ENCODE data around the gene EEFSEC.

EEFSEC gene

DNA sequence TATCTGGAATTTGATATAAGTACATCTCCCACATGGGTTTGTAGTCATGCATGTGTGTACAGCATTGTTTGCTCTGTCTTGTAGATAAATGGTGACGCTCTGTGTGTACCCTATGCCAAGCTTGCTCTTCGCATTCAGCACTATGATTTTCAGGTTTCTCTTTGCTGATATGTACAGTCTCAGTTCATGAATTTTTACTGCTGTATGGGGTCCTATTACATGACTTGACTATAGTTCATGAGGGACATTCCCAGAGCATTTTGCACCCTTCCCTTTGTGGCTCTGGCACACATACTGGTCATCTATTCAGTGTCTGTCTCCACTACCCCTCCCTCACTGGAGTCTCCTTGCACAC lies 132.7 kb downstream of the EEFSEC start:
- no peak for DNase-seq (ENCODE audit: low read depth, low spot score)

DNA sequence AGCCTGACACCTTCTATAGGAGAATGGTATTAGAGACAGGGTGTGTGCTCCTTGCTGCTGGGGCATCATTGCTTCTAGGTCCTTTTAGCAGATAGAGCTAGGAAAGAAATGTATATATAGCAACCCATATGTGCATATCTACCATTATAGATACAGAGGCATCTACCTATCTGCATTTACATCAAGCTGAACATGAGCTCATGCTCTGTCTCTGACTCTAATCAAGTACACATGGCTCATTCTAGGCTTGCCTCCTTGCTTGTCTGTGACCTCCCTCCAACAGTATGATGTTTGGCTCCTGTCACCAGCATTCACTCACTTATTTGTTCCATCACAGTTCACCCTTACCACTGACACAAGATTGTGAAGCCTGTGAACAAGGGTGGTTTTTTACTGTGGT lies 133.4 kb downstream of the EEFSEC start:
- no peak for DNase-seq (ENCODE audit: low read depth, low spot score)

DNA sequence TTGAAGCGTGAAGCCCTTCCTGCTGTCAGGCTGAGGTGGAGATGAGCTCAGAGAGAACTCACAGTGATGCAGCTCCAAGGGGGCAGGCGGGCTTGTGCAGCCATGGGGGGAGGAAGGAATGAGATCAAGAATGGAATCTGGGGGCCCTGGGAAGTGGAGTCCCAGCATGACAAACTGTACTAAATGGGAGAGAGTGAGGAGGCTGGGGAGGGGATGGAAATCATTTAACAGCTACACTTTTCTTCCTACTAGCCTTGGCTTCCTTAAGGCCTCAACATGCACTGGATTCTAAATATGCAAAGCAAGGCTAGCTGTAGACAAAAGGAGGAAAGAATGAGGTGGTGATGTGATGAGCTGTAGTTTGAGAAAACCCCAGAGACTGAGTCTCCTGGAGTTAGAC lies 133.9 kb downstream of the EEFSEC start:
- DNase-seq (ENCODE audit: low read depth, low spot score) = no peak

DNA sequence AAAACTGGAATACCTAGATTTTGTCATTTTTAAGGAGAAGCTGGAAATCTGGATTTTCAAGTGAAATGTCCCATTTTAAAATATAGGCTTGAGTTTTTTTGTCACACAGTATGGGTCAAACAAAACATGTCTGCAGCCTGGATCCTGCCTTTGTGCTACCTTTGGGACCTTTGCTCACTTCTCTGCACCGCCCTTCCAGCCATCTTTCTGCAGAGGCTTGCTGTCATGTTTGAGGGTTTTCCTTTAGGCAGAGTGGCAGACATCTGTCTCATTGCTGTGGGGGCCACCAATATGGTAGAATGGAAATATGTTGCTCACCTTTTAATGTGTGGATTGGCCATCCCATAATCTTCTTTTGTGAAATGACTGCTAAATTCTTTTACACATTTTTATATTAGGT lies 136.3 kb downstream of the EEFSEC start:
- DNase-seq (ENCODE audit: low read depth, low spot score) = no peak

DNA sequence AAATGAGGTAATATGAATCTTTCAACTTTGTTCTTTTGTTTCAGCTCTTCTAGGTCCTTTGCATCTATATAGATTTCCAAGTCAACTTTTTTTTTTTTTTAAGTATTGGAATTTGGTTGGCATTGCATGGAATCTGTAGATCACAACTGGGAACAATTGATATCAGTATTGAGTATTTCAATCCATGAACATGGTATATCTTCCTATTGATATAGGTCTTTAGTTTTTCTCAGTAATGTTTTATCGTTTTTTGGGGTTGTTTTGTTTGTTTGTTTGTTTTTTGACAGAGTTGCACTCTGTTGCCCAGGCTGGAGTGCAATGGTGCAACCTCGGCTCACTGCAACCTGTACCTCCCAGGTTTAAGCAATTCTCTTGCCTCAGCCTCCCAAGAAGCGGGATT lies 137.2 kb downstream of the EEFSEC start:
- no peak for DNase-seq (ENCODE audit: low read depth, low spot score)

DNA sequence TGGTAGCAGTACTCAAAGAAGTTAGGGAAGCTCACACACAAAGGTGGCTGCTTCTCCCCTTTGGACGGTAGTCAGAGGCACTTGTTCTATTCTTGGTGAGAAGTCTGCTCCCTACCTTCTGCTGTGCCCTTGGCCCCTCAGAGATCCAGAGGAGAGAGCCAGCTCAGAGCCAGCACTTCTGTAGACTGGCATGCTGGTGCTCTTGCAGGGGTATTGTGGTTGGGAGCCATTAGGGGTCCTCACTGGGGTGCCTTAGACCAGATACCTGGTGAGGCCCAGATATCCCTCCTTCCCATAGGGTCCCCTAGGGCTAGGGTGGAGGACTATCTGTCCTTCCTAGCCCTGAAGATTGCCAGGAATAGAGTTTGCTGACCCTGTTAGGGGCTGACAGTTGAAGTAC lies 140.6 kb downstream of the EEFSEC start:
- no peak for DNase-seq (ENCODE audit: low read depth, low spot score)

DNA sequence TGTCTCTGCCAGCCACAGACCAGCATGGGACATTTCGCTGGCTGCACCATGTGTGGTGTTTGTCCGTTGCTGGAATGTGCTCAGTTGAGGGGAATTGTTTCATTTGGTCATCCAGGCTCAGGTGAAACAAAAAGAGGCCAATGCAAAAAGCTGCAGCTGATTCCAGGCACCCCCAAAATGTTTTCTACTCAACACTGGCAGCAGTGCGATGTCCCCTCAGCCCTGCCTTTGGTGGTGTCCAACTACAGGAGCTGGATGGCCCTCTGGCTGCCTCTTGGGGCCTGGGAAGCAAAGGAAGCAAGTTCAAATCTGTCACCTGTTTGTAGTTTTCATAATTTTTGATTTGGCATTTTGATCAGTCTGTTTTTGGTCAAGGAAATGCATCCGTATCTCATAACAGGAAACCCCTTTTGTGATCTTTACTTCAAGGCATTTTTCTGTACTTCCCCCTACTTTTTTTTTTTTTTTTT lies 141.8 kb downstream of the EEFSEC start:
- no peak for DNase-seq (ENCODE audit: low read depth, low spot score)

DNA sequence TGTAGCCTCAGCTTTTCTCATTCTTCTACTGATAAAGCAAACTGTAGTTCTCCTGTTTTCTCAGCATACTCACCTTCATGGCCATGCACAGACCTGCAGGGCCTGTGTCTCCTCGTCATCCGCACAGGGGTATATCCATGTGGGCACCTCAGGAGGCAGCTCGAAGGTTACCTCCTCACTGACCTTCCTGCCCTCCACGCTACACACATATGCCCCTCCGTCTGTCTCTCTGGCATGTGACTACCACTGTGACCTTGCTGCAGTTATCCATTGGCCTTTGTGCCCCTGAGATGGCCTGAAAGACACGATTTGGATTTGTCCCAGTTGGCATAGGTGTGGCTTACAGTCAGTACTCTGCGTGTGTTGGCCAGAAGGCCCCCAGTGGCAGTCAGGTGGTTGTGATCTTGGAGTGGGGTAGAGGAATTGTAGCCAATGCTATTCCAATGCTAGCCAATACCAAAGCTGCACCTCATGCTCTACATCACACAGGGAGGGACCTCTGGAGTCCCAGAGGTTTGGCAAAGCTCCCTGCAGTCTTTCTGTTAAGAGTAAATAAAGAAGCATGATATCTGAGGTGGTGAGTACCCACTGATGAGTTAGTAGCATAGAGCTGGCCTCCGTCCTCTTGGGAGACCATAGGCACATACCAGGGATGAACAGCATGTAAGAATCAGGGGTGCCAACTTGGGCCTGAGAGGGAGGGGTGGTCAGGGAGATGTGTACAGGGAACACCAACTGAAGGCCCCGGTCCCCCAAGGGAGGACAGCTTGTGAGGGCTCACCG lies 143.4 kb downstream of the EEFSEC start:
- DNase-seq (ENCODE audit: low read depth, low spot score) = no peak

DNA sequence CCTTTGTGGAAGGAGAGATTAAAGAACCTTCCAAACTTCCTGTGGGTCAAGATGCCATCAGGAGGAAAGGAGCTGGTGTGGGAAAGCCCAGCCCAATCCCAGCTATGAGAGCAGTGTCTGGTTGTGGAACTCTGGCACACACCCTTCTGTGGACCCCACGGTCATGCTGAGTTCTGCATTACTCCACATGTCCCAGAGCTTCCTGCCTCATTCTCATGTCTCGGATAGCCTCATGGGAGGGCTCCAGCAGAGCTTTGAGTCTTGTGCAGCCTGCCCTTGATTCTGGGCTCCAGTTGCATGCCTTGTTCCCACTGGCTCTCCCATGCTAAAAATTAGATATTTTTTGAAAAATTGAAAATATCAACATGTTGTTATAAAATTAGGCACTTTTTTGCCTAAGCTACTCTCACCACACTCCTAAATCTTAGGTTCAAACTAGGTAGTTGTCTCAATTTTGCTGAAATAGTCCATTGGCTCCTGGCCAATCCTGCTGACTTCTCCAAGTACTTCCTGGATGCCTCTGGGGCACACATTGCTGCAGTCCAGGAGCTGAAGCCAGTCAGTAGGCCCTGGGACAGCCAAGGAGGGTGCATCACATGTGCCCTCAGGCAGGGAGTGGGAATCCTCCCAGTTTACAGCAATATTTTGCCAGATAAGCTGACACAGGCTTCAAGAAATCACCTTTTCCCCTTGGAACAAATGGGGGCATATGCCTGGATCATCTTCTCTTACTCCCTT lies 144.3 kb downstream of the EEFSEC start:
- DNase-seq (ENCODE audit: low read depth, low spot score) = no peak

DNA sequence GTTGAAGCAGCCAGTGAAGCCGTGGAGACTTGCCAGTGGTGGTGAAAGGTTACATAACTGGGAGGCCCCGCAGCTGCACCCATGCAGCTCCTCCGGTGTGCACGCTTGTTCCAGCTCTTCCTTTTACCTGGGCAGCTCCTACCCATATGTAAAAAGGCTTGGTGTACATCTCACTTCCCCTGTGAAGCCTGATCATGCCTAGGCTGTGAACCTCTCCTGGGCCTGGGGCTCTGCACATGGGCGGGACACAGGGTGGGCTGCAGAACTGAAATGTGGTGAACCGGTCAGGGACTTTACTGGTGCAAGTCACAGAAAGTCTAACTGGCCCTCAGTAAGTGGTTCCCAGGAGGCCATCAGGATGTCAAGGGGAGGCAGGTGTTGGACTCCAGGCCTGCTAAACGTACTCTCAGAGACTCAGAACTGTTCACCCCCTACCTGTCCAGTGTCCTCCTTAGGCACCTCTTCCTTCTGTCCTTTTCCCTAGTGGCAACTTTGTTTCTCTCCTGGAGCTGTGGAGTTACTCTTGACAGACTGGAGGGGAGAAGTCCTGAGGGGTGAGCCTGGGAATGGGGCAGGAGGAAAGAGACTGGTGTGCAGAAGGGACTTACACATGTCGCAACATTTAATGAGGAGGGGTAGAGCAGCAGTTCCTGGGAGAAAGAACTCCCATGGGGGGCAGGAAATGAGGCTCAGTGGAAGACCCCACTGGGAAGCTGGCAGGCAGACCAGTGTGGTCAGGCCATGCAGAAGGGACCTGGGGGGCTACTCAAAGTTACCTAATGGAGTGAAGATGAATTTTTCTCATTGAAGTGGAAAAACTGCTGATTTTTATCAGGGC lies 148.1 kb downstream of the EEFSEC start:
- DNase-seq (ENCODE audit: low read depth, low spot score) = no peak

DNA sequence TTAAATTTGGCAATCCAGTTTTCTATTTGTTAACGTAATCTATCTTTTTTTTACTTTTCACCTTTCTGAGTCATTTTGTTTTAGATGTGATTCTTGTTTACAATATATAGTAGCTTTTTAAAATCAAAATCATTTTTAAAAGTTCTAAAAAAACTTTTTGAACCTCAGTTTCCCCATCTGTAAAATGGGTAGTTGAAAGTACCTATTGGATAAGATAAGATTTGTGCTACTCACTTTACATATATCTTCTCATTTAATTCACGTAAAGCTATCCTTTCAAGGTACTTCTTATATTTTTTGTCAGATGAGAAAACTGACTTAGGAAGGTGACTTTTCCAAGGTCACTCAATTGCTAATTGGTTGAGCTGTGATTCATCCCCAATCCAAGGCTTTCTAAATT lies 153.2 kb downstream of the EEFSEC start:
- no peak for DNase-seq (ENCODE audit: low read depth, low spot score)

DNA sequence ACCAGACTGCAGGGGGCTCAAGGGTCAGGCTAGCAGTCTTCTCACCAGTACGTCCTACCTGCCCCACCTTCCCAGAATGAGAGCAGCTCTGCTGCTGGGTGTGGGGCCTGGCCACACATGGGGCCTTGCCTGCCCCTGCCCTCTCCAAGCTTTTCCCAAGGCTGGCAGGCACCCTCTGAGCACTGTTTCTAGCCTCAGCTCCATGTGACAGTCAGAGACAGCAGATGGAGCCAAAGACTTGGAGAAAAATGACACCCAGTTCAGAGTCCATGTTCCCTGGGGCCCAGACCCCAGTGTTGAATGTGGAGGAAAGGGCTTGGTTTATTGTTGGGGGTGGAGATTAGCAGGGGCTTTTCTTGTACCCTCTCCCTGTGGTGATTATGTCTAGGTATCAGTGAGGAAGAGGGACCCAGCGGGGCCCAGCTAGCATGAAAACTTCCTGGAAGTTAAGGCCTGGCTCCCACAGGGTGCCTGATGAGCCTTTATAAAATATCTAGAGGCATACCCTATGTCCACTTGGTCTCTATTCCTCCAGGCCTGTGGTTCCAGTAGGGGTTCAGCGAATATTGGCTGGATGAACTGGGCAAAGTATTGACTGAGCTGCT lies 153.8 kb downstream of the EEFSEC start:
- peak; percentile 27 for DNase-seq (ENCODE audit: low read depth, low spot score)

DNA sequence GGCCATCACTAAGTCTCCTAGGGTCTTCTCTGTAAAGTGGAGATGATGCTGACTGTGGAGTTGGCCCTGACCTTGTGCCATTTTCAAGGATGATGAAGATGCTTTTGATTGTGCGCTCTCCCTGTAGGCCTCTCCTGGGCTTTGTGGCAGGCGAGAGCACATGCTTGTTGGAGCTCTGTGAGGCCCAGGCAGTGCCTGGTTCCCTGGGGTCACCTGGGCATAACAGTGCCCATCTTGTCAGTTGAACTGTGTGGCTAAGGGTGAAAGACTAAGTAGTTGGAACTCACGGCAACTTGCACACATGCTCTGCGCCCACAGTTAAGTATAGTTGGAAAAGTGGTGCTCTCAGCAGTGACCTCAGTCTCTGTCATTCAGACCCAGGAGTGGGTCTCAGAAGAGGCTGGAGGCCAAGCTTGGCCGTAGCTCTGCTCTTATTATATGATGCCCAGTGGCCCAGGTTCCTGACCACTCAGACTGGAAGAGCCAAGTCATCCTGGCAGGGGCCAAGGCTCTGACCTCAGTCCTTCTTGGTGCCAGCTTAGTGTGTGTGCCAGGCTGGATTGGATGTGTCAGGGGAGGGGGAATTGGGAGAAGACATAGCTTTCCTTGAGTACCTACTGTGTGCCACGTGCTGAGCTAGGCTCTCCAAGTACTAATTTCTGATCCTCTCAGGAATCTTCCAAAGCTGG lies 154.6 kb downstream of the EEFSEC start:
- no peak for DNase-seq (ENCODE audit: low read depth, low spot score)

DNA sequence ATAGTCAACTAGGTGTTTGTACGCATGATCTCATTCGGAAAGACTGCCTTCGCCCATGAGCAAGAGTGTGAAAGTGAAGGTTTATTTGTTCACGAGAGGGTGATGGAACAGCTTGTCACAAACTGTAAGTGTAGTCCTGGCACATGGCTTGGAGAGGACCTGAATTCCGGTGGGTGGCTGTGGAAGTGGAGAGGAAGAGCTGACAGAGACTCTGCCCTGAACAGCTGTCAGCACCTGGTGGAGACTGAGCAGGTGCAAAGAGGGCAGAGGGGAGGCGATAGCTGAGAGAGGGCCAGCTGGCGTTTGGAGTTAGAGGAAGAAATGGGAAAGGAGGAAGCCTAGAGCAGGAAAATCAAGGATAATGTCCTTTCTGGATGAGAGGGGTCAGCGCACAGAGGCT lies 155.7 kb downstream of the EEFSEC start:
- no peak for DNase-seq (ENCODE audit: low read depth, low spot score)

DNA sequence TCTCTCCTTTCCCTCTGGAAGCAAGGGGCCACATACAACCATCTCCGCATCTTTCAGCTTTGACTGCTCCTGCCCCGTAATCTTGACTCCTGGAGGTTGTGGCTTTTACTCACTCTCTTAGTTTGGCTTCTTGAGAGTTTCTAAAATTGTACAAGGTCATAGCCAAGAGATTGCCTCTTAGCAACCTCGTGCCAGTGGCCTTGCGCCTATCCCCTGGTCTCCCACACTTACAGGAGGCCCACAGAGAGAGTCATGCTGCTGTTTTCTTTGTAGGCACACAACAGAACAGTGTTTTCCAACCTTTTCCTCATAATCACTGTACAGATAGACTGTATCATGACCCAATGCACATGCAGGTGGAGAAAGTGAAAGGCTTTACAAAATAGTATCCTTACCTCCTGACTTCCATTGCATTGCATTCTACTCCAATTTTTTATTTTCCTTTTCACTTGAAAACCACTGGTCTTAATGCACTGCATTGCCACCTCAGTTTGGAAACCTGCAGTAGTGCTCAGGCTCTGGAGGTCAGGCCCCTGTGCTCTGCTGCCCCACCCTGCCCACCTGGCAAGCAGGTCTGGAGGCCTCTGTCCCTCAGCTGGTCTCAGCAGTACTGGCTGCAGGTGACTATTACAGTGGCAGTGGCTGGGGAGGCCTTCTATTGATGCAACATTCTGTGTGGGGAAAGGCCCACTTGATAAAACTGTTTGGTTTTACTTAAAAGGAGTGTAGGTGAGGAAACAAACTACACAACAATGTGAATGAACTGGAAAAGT lies 157.2 kb downstream of the EEFSEC start:
- DNase-seq (ENCODE audit: low read depth, low spot score) = no peak

DNA sequence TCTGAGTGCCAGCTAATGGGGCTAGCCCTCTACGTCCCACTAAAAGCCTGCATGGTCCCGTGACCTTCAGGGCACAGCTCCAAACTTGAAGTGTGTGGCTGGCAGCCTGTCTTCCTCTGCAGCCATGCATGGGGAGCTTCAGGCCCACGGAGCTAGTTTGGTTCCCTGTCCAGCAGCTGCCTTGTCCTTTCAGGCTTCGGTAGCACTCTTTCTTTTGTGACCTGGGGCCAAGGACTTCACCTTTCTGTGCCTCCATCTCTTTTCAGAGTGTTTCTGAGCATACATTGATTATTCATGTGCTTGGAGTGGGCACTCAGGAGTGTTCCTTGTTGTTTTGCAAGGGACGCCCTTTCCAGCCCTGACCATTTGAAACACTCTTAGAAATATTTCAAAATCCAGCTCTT lies 158.2 kb downstream of the EEFSEC start:
- DNase-seq (ENCODE audit: low read depth, low spot score) = no peak

DNA sequence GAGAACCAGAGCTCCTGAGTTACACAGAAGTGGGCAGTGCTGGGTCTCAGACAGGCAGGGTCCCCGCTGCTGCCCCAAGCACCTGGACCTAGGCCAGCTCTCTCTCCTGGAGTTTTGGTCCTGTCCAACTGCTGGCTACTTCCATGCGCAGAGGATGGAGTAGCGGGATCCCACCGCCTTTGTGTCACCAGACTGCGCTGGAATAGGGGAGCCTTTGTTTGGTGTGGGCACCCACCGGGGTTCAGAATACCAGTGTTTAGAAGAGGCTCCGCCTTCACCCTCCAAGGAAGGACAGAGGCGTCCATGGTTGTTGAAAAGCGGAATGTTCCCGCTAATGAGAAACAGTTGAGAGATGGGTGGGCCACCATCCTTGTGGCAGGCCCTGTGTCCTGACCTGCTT lies 159.0 kb downstream of the EEFSEC start:
- DNase-seq (ENCODE audit: low read depth, low spot score) = no peak

DNA sequence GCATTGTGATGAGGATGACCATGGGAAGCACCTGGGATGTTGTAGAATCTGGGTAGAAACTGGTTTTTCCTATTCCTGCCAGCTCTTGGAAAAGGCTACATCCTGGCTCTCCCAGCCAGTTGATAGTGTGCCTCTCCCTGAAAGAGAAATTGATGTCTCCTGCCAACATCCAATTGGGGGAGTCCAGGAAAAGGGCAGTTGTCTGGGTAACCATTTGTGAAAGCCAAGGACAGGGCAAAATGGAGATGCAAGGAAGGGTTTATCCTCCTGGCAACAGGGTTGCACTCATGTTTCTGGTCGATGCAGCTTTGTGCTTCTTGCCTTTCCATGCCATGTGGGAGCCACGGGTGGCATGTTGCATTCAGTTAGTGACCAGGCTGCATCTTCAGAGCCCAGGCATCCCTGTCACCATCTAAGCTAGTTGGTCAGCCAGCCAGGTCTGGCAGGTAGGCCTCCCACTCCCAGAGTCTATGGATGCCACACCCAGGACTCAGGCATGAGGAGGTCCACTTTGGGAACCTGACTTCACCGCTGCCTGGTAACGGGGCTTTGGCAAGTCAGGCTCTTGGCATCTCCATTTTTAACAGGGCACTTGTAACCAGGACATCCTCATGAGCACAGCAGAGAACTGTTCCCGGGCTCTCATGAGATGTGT lies 159.9 kb downstream of the EEFSEC start:
- no peak for DNase-seq (ENCODE audit: low read depth, low spot score)

DNA sequence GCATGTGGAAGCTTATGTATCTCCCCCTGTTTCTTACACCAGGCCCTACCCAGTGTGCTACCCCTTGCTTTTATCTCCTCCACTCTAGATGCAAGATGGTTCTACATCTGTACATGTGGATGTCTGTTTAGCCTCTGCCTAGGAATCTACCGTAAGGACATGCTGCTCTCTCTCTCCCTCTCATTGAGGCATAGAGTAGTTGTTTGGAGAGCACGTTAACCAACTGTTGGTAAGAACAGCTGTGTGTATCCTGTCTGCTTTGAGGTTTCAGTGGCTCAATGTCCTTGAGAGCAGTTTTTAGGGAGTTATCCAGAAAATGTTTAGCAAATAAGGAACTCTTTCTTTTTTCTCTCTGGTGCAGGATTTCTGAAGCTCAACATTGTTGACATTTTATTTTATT lies 160.7 kb downstream of the EEFSEC start:
- DNase-seq (ENCODE audit: low read depth, low spot score) = no peak

DNA sequence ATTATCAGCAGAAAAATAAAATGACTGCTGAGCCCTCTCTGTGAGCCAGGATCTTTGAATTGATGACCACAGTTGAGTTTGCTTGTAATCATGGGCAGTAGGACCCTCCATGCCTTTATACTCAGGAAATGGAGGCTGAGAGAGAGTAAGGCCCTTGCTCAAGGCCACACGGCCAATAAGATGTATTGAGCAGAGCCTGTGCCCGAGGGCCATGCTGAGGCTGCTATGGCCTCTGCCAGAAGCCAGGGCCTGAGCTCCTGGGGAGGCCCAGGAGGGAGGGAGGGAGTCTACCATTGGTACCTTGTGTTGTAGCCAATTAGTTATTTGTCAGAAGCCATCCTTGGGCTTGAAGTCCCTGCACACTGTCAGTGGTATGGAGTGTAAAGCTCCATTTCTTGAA lies 162.0 kb downstream of the EEFSEC start:
- DNase-seq (ENCODE audit: low read depth, low spot score) = no peak
